ENCODE results near the gene AP4M1.

The AP4M1 gene

GRCh38 chr7:100157069-100157333, 55.6 kb downstream of the AP4M1 start:
- ChIA-PET CTCF (no interaction called here), POLR2A (interaction anchor here (0.9 to 2.1 kb wide), 4 partner anchors 9 to 20 kb away, joined by 3 to 20 read pairs (median 4); partner anchors contain the start of genes GPC2 and LAMTOR4)
- TF ChIP-seq FOXA1 (IDR thresholded peaks at IDR 0.05) (no peak), NFRKB (IDR thresholded peaks at IDR 0.05) (no peak), SUZ12 (IDR thresholded peaks at IDR 0.05) (no peak), TARDBP (IDR thresholded peaks at IDR 0.05) (no peak), LEF1 (IDR thresholded peaks at IDR 0.05; ENCODE audit: borderline replicate concordance) (no peak), PKNOX1 (IDR thresholded peaks at IDR 0.05) (no peak), ARNT (IDR thresholded peaks at IDR 0.05) (no peak), ZNF384 (IDR thresholded peaks at IDR 0.05) (no peak), FOXK2 (IDR thresholded peaks at IDR 0.05) (no peak), CTBP1 (IDR thresholded peaks at IDR 0.05; ENCODE audit: borderline replicate concordance) (no peak), BHLHE40 (IDR thresholded peaks at IDR 0.05; ENCODE audit: borderline replicate concordance) (no peak)
- DNase-seq (ENCODE audit: extremely low spot score) = no peak

- peak; percentile 50 for DNase-seq (ENCODE audit: extremely low spot score)
- POLR2A ChIA-PET = interaction anchor here (0.9 to 2.1 kb wide), 3 partner anchors 9 to 19 kb away, joined by 3 to 20 read pairs (median 4); partner anchors contain the start of genes GPC2 and LAMTOR4
- CTCF ChIA-PET = no interaction called here
- TF ChIP-seq L3MBTL2 (conservative IDR thresholded peaks at IDR 0.05) = no peak
- TF ChIP-seq ELF4 (IDR thresholded peaks at IDR 0.05) = no peak
- TF ChIP-seq FOXM1 (IDR thresholded peaks at IDR 0.05; ENCODE audit: borderline replicate concordance) = peak; percentile 25; the same call in 1 of the 2 replicates
- 0 out of 2 replicates have a peak, but pooled peaks have one; percentile 21 for TF ChIP-seq HDGF (IDR thresholded peaks at IDR 0.05; ENCODE audit: borderline replicate concordance)
These were observed 56.1 kb downstream of the AP4M1 start for GRCh38 chr7:100157334-100158228.

All from HEK293T (cell line).